GM18520 (cell line): ENCODE measurements around the gene FAM98A.
A peak's percentile ranks its signal among the peaks of the same experiment; 100 is the strongest.

ENCODE experiments used
- ATAC-seq: cut with Tn5 transposase; IDR thresholded peaks from one replicate; pipeline ENCODE4 v1.9.1; 2021; ENCODE audit not compliant: unreplicated experiment

Gene FAM98A

DNA sequence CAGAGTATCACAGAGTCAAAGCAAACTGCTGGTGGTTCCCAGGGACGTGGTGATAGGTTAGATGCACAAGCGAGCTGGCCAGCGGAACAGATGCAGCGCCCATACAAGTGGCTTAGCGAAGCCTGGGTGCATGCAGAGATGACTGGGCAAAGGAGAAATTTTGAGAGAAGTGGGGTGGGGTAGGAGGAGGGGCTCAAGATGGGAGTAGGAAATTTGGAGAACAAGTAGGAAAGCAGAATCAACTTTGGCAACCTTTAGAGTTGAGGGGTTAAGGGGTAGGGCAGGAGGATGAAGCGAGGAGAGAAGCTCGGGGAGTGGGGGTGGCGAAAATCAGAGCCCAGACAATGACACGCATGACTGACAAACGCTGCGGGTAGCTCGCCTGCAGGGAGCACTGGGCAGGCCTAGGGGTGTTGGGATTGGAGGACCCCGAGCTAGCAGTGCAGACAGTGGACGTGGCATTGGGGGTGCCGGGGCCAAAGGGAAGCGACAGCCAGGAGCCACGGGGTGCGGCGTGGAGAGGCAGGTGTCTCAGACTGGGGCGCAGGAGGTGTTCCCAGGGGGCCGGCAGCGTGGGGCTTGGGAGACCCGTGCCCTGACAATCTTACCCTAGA, 431 bp downstream of the FAM98A start:
- peak; percentile 40 for ATAC-seq

DNA sequence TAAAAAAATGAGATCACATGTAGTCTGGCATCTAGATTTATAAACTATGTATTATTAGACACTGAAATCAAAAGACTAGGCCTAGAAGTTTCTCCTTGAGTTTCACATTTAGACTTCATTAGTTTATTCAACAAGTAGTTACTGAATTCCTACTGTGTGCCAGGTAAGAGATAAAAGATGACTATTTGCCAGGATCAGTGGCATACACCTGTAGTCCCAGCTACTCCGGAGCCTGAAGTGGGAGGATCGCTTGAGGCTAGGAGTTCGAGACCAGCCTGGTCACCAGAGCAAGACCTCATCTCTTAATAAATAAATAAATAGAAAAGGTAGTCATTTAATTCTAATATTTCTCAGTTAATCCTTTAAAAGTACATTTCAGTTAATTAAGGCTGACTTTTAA, 2.1 kb downstream of the FAM98A start:
- ATAC-seq, result no peak

DNA sequence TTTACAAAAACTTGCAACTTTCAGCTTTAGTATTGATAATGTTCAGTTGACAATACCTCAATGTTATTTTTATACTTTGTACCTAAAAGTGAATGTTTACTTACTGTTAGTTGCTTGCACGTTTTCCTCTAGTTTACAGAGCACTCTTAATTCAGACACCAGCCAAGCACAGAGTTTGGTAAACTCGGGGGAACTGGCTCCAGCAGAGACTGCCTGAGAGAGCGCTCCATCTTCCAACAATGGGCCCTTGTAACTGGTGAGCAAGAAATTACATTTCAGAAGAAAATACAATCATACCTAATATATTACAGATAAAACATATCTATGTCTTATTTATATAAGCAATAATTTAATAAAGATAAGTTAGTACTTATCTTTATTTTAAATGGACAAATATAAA, 3.7 kb downstream of the FAM98A start:
- ATAC-seq, result no peak

DNA sequence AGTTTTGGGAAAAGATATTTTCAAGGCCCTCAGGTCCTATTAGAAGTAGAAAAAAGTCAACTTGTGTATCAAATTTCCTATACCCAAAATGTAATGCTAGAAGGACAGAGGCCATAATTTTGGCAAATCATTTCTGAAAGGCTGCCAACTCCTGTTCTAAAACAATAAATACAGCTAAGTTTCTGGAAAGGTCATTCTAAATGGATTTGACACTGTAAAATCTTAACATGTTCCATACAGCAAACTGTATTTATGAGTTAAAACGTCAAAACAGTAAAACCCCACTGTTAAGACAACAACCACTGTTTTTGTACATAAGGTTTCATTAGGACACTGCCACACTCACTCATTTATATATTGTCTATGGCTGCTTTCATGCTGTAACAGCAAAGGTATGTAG, 9.7 kb downstream of the FAM98A start:
- no peak for ATAC-seq

DNA sequence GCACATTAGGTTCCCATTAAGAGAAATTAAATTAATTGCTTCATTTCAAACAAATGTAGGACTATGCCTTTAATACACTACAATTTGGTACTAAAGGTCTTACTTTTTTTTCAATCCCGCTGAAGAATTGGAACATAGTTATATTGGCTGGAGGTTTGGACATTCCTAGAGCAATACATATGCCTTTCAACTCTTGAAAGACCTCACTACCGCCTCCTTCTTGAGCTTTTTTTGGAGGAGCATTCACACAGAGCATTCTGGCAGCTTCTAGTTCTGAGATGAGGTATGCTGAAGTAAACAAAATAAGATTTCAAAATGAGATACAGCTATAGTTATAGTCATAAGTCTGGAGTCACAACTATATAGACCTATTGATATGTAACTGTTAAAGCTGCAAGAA, 10.9 kb downstream of the FAM98A start:
- ATAC-seq, result no peak

DNA sequence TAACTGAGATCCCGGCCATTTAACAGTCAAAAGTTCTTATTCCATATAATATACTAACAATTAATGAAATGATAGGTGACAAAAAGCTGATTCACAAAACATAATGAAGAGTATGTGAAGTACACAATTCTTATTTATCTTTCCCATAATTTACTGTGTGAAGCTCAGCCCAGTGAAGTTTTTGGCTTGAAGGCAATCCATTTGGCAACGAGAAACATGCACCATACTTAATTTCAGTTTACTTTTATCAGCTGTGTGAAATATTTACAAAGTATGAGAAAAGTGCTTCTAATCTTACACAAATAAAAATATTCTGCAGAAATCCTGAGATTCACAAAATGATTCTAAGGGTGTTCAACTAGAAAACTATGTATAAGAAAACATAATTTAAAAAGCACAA, 12.3 kb downstream of the FAM98A start:
- no peak for ATAC-seq

DNA sequence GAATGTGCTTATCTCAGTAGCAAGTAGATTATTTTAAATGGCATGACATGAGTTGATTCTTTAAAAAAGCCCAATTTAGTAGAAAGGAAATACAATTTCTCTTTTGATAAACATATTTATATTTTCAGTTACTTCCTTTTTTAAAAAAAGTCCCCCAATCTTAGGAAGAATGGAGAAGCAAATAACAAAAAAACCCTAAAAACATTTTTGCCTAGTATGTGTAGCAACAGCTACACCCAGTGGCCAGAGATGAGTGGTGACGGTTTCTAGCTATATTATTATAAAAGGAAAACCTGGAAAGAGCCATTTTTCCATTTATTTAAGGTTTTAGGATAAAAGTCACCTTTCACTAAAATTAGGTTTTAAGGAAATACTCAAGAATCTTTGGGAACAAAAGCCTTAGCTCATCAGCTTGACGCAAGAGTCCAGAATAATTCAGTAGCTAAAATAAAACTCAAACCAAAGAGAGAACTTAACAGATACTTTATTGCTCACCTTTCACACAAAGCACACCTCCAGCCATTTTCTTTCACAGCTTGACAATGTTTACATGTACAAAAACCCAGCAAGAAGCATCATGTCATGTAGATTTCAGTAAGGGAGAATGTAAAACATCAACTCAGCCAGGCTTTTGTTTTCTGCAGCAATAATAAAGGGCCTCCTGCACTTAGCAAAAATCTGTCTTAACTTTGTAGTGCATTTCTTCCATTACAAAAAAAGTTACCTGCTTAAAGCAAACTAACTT, 15.7 kb downstream of the FAM98A start:
- ATAC-seq, result peak; percentile 64

DNA sequence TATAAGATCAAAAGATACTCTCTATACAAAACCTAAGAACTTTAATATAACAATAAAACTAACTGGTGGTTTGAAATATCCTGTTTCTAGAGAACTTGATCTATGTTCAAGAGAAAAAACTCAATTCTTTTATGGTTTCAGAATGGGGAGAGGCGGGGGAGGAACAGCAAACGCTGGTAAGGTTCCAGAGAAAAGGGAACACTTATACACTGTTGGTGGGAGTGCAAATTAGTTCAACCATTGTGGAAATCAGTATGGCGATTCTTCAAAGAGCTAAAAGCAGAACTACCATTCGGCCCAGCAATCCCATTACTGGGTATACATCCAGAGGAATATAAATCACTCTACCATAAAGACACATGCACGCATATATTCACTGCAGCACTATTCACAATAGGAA, 17.2 kb downstream of the FAM98A start:
- no peak for ATAC-seq

DNA sequence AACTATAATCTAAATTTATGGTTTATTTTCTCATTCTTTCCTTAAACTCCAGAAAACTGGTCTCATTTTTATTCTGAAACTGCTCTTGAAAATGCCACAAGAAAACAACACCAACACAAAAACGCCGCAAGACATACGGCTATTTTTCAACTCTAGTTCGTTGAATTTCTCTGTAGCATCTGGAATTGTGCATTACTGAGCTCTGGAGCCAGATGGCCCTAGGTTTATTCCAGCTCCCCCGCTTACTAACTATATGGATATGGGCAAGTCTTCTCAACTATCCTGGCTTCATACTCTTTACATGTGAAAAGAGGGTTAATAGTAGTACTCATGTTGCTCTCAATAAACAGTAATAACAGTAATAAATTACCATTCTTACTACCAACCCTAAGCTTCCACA, 19.9 kb downstream of the FAM98A start:
- no peak for ATAC-seq

DNA sequence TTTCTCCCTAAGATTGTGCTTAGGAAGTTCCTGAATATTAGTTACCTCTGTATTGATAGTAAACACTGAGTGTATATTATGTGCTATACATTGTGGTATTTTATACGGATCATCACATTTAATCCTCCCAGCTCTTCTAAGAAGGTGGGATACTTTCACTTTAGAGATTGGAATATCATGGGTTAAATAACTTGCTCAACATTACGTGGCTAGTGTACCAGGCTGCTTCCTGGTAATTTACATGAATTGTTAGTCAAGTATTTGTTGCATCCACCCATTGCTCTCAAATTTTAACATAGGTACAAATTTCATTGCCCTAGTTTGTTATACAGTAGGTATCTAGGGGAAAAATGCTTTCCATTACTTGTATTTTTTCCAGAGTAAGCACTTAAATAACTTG, 21.4 kb downstream of the FAM98A start:
- ATAC-seq, result no peak

DNA sequence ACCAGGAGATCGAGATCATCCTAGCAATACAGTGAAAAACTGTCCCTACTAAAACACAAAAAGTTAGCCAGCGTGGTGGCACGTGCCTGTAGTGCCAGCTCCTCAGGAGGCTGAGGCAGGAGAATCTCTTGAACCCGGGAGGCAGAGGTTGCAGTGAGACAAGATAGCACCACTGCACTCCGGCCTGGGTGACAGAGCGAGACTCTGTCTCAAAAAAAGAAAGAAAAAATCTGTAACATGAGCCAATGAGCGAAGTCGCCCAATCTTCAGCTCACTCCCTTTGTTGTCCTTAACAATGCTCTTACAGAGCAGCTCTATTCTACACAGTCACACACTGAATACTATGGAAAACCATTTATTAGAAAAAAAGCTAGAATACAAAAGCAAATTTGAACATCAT, 22.0 kb downstream of the FAM98A start:
- no peak for ATAC-seq

DNA sequence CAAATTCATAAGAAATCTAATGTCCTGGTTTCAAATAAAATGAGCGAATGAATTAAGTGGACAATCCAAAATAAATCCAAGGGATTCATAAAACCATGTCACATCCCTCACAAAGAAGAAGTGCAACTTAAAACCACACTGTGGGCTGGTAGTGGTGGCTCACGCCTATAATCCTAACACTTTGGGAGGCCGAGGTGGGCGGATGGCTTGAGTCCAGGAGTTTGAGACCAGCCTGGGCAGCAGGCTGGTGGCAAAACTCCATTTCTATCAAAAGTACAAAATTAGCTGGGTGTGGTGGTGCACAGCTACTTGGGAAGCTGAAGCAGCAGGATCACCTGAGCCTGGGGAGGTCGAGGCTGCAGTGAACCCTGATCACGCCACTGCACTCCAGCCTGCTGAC, 25.4 kb downstream of the FAM98A start:
- no peak for ATAC-seq

DNA sequence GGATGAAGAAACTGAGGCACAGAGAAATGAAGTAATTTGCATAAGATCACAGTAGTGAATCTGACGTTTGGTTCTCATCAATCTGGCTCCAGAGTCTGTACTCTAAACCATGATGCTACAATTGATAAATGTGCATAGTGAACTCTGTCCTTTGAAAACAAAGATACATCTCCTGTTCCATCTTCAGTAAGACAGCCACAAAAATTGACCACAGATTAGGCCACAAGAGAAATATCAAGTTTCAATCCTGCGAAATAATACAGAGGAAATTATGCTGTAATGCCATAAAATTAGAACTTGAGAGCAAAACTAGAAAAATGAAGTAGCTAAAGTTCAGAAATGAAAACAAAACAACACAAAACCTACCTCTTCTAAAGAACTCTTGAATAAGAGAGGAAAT, 28.4 kb downstream of the FAM98A start:
- ATAC-seq, result no peak

DNA sequence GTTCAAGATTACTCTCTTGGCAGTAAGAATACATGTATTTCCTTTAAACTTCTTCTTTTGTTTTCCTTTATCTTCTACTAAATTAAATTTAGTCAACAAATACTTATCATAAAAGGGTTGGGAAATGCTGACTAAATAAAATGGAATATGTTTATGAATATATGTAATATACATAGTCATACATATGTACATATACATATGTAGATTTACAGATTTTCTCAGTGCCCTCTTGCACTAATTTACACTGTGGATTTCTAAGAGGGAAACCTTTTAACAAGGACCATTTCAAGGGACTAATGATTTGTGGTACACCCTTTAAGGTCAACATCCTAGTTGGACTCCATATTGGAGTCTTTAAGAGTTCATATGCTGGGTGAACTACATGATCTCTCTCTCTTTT, 37.2 kb downstream of the FAM98A start:
- no peak for ATAC-seq

DNA sequence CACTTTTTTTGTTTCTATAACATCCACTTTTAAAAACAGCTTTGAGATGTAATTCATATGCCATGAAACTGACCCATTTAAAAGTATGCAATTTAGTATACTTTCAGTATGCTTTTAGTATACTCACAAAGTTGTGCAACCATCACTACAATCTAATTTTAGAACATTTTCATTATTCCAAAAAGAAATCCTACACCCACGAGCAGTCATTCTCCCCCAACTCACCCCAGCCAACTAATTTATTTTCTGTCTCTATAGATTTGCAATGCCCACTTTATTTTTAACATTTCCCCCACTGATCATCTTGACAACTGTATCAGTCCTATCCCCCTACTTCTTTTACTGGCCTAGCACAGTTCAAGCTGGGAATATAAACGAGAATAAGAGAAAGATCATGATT, 39.1 kb downstream of the FAM98A start:
- ATAC-seq, result no peak

DNA sequence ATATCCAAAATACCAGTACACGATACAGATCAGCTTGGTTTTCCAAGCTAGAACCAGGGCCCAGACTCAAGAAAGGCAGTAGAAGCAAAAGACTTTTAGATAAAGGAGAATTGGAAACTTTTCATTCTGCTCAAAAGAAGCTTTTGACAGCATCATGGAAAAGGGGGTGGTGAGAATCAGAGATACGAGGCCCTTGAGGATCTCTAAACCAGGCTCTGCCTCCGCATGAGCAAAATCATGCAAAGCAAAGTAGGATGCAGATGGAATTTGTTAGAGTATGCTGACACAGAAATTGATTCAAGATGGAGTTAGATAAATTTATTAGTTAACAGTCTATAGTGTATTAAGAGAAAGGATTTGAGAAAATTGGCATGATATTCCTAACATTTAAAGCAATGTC, 39.8 kb downstream of the FAM98A start:
- no peak for ATAC-seq

DNA sequence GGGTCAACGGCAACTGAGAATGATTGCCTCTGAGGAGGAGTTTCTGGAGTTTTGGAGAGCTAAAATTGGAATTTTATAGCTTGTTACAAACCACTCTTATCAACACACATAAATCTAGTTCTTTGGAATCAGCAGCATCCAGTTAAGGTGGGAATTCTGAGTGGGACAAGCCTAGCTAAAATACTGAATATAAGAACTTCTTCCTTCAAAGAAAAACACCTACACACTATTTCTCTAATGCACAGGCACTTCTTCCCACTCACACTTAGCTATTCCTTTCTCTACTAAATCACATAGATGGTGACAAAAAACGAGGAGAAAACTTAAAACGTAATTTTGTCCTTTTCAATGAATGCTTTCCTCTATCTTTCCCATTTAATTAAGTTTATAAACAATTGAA, 43.4 kb downstream of the FAM98A start:
- ATAC-seq, result no peak

DNA sequence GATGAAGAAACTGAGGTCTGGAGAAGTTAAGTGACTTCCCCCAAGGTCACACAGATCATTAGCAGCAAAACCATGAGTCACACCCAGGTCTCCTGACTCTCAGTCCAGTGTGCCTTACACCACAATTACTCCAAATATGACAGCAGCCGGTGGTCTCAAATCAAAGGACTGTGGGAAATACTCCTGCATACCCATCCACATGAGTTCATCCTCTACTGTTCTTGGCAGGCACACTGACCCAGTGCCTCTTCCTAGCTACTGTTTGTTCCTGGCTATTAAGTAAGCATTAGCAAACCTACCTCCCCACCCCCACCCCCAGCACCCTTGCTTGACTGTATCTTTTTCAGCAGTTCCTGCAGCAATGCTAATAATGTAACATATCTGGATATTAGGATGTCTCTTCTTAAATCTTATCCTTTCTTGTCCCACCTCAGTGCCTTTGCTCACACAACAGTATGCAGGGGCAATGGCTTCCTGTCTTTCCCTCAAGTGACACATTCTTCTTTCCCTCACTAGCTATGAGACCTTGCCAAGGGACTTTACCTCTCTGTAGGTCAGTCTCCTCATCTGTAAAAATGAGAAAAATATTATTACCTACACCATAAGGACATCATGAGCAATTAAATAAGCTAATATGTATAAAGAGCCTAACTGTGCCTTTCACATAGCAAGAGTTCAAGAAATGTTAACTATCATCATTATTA, 46.2 kb downstream of the FAM98A start:
- ATAC-seq, result no peak

DNA sequence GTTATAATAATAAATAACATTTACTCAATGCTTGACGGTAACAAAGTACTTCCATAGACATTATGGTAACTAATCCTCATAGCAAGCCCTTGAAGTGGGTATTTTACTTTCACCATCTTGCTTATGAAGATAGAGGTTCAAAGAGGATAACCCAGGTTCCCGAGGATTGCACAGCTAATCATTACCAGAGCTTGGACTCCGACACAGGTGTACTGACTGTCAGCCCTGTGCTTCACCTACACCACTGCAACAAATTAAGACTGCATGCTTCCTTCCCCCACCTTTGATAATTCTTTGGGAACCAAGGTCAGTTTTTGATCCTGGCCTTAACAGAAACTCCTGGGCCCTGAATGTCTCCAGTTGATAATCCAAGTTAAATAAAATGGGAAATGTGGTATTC, 48.9 kb downstream of the FAM98A start:
- no peak for ATAC-seq

DNA sequence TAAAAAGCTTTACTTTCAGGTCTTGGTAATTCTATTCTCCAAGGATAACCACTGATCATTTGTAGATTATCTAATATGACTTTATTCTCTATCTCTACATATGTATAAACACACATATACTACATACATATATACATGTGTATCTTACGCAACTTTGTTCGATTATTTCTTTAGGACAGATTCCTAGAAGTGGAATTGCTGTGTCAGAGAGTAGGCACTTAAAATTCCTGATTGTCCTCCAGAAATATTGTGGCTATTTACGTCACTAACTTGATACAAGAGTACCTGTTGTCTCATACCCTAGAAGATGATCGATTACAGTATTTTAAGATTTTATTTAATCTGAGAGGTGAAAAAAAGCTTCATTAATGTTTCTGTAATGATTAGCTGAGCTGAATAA, 57.9 kb downstream of the FAM98A start:
- no peak for ATAC-seq

DNA sequence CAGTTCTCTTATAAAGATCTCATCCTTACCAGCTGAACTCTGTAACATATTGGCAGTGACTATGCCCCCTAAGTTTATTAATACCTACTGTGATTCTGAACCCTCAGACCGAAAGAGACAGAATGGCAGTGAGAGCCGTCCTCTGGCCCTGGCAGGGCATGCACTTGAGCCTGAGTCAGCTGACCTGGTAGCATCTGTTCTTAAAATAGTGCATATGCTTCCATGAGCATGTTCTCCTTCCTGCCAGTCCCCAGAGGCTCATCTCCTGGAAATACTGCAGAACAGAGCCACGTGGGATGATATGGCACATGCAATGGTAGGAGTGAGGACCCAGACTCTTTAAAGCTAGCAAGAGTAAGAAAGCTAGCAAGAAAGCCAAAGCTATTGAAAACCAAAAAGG, 63.7 kb downstream of the FAM98A start:
- ATAC-seq, result no peak
